HTR-8/SVneo (cell line): ENCODE measurements around the gene EPHA6.
"Not testable (repeated sequence)": the region's sequence is repeated elsewhere in the genome, so short reads cannot be mapped to it uniquely, and the experiment has no call there.

Experiments
- DNase-seq: peaks from one replicate; pipeline ENCODE4 v3.0.0; 2011; ENCODE audit warnings: low spot score, mixed read lengths; ENCODE audit not compliant: insufficient read length
- FAIRE-seq: peaks from 2 replicates; lab custom pipeline; 2011; peaks lifted over from hg19 to GRCh38; lab: Jason Lieb, UNC

Gene EPHA6

DNA sequence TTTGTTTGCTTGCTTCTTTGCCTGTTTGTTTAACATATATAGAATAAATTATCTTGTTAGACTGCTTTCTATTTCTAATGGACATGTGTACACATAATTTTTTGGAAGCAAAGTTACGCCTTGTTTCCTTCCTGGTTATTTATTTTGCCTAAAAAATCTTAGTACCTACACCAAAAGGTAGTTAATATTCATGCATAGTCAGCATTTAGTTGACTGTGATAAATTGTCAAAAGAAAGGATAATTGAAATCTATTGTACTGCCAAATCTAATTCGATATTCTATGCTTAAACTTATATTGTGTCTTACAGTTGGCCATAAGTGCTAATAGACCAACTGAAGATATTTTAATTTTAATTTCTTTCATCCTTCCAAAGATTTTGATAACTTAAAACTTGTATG lies 716.3 kb downstream of the EPHA6 start:
- DNase-seq (no peak), FAIRE-seq (no peak)

DNA sequence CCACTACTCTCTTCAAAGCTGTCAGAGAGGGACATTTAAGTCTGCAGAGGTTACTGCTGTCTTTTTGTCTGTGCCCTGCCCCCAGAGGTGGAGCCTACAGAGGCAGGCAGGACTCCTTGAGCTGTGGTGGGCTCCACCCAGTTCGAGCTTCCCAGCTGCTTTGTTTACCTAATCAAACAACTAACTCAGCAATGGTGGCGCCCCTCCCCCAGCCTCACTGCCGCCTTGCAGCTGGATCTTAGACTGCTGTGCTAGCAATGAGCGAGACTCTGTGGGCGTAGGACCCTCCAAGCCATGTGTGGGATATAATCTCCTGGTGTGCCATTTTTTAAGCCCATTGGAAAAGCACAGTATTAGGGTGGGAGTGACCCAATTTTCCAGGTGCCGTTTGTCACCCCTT lies 733.2 kb downstream of the EPHA6 start:
- not testable (repeated sequence) for FAIRE-seq, DNase-seq

DNA sequence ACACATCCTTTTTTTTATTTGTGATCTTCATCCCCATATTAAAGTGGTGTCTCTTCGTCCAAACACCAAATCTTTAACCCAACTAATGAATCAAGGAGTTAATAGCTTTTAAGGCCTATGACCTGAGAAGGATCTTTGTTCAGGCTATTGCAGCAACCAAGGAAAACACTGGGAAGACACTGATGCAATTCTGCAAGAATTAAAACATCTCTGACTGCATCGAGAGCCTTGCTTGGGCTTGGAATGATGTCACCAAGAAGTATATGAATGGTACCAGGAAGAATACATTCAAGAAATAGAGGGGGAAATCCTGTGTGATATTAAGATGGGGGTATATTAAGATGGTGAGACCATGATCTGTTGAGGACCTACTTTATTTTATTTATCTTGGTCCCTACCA lies 736.0 kb downstream of the EPHA6 start:
- FAIRE-seq (no peak), DNase-seq (no peak)

DNA sequence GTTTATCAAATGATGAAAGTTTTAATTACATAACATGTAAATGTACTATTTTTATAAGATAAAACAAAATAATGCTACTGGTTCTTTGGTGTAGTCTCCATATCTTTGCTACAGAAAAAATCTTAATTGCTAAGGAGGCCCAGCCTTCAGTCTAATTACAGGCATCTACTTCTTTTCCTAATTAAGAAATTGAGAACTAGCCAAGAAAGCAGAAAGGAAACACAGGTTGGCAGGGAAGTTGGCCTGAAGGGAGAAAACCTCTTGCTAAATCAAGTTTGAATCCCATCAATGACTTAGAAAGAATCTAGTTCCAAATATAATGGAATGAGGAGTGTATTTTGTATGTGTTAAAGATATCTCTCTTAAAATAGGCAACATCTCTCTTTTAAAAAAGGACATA lies 737.8 kb downstream of the EPHA6 start:
- DNase-seq (no peak), FAIRE-seq (no peak)

DNA sequence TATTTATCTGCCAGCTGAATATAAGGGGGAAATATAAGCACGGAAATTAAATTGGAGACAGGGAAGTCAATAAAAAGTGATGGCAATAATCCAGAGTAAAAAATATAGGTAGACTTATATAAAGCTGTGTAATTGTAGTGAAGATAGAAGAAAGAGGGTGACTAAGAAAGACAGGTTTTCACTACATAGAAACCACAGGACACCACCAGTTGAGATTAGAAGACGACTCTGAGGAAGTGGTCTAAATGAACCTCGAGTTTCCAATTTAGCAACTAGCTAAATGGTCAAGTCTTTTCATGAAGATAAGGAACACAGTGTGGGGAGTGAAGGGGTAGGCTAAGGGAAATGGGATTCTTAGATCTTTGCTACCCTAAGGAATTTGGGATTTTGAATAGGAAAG lies 761.3 kb downstream of the EPHA6 start:
- FAIRE-seq = no peak
- DNase-seq = no peak

DNA sequence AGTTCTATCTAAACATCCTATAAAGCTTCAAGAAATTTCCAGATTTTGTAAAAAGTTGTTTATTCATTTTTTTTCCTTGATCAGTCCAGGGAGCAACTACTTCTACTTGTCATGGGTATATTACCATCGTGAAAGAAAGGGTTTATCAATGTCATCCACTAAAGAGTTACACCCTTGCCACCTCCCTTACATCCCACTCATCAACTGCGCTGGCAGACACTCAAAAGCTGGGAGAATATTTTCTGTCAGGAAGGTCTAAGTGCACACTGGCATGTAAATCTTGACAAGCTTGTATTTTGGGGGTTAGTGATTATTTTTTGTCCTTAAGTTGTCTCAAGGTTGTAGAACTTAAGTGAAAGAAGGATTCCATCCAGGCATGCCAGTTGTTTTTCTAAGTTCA lies 761.8 kb downstream of the EPHA6 start:
- no peak for FAIRE-seq

DNA sequence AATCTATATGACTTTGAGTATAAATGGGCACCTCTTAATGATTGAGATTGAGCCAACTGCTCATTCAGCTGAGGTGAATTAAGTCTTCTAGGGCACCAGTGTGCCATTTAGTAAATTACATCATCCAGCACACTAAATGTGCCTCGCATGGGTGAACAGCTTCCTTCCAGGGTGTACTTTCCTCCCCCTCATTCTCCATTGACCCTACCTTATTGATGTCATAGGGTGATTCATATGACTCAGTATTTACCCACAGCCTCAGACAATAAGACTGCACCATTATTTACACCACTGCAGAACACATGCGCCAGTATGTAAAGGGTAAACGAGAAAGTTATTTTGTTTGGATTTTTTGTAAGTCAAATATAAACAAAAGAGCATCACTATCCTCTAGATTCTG lies 765.0 kb downstream of the EPHA6 start:
- FAIRE-seq (no peak), DNase-seq (no peak)

More for the DNA sequence above, 761.8 kb downstream of the EPHA6 start:
- DNase-seq = no peak

DNA sequence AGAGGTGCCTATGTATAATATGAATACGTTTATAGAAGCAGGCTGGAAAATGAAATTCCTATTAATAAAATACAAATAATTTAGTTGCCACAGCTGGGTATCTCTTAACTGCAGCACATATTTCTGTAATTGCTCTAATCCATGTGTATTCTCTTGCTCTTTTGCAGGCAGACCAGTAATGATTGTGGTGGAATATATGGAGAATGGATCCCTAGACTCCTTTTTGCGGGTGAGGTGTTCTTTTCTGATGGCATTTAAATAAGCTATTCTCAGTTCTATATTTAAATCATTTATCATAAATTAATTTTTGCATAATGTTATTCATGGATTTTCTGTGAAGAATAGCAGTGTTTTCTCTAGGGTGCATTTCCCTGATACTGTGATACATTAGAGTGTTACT lies 796.2 kb downstream of the EPHA6 start:
- FAIRE-seq = no peak
- DNase-seq = no peak

DNA sequence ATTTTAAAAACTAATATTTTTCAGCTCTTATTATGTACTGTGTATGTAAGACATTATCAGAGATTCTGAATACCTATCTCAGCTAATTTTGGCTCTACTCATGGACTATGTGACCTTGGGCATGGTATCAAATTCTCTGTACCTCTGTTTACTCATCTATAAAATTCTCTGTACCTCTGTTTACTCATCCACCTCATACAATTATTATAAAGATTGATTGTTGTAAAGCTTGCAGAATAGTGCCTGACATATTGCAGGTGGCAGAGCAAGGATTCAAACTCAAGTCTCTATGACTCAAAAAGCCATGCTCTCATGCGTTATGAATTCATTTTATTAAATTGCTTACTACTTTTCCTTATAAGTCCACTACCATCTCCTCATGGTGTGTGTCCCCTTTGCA lies 798.2 kb downstream of the EPHA6 start:
- no peak for FAIRE-seq

DNA sequence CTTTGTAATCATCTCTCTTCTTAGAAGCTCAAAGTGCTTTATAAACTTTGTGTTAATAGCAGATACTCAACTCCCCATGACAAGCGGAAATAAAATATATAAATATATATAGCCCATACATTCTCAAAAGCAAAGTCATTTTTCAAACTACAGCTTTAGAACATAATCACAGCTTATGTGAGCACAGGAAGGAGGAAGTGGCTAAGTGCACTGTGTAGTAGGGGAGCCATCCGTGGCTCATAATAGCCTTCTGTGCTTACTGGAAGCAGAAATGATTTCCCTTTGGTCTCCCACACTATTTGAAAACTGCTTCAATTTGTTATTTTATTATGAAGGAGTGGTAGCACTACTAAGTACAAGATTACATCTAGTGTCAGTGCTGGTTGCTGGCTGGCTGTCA lies 798.7 kb downstream of the EPHA6 start:
- FAIRE-seq (no peak), DNase-seq (no peak)

More for the DNA sequence above, 798.2 kb downstream of the EPHA6 start:
- no peak for DNase-seq

DNA sequence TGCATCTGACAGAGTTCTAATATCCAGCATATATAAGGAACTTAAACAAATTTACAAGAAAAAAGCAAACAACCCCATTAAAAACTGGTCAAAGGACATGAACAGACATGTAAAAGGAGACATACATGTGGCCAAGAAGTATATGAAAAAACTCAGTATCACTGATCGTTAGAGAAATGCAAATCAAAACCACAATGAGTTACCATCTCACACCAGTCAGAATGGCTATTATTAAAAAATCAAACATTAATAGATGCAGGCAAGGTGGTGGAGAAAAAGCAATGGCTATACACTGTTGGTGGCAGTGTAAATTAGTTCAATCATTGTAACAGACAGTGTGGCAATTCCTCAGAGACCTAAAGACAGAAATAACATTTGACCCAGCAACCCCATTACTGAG lies 806.1 kb downstream of the EPHA6 start:
- DNase-seq, FAIRE-seq: not testable (repeated sequence)

DNA sequence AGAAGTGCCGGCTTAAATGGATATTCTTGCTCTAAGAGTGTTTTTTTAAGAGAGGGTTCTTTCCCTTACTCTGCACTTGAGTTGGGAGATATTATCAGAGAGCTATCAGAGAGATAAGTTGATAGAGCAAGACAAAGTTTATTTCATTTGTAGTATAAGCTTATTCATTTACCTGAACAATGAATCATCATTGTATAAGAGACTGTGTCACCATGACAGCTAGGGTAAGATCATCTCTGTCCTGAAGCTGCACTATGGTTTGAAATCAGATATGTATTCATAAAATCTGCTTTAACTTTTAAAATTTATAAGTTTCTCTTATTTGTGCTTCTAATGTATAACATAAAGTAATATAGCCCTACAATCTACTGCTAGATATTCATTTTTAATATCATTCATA lies 822.1 kb downstream of the EPHA6 start:
- no peak for FAIRE-seq
- DNase-seq = no peak

DNA sequence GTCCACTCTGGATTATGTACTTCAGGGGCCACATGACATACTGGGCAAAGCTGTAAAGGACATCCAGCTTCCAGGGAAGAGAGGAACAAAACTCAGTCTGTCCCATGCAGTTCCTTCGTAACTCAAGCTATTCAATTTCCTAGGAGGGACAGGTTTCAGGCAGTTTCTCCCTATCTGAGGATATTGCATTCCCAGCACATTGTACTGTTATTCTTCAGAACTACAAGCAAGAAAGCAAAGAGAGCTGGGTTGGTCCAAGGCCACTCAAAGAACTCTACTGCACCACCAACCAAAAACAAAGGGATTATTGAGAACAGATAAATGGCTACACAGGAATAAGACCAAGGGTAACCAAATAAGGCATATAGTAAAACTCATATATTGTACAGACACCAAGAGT lies 832.5 kb downstream of the EPHA6 start:
- DNase-seq (no peak), FAIRE-seq (no peak)

DNA sequence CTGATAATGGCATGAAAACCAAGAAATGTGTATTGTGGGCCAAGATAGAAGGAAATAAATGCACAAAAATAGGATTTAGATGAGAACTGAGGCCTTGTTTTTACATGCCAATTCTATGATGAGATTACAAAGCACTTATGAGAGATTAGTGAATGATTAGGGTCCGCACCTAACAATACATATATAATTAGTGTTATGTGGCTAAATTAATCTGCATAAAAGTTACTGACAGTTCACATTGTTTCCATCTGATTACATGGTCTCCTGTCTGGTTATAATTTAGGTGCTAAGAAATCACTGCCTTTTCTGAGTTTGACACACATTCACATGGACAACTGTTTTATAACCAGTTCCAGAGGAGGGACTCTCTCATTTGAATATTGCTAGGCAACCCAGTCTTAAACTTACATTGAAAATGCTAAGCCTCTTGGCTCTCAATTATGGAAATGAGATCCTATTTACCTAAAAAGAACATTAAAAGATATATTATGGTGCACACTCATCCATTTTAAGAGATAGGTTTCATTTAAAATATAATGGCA lies 833.1 kb downstream of the EPHA6 start:
- FAIRE-seq = no peak

DNA sequence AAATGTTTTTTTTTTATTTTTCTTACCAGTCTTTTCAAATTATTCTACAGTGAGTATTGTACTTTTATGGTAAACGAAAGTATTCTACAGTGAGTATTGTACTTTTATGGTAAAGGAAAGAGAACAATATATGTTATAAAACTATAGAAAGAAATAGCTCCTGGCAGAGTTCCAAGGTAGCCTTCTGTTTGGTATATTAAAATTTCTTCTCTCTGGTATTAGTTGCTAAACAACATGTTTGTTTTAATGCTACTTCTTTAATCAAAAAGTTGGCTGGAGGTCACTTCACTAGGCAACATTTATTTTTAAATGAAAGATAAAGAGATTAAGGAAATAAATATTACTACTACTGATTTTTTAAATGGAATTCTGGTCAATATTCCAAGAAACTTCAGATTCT lies 841.6 kb downstream of the EPHA6 start:
- no peak for FAIRE-seq
- DNase-seq = no peak

More for the DNA sequence above, 833.1 kb downstream of the EPHA6 start:
- no peak for DNase-seq

DNA sequence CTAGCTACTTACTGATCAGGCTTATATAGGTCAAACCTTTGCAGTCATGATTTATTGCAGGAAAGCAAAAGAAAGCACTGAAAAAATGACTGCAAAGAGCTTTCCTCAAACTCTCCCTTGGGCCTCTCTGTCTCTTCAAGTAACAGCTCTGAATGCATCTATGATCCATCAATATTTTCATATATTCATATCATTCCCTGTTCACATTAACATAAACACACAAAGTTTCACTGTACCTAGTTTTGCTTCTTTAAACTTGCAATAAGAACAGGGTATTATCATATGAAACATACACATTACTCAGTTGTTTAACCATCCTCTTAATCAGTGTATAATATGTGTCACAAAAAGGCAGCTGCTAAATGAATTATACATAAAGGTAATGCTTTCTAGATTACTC lies 842.2 kb downstream of the EPHA6 start:
- DNase-seq = no peak
- no peak for FAIRE-seq

DNA sequence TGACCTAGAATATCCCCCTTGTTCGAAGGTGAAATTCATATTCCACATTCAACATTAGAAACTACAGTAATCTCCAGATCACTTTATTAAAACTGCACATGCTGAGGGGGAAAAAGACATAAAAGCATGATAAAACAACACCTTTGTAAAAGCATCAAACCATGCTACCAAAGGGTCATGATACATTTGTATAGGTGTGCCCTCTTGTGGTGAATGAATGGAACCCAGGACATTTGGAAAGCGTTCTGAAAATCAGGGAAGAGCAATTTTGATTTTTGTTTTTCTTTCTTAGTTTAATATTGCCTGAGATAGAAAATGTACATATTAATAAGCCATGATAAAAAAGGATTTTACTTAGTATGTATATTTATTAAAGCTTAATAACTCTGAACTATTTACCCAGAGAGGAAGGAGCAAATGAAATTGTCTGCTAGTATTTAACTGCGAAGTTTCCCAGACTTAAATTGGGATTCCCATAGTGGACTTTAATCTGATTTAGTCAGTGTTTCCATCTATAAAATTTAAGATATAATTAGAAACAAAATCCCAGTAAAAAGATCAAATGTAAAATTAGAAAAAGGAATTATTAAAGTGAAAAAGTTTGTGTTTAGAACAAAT lies 844.4 kb downstream of the EPHA6 start:
- DNase-seq (peak; percentile 3), FAIRE-seq (peak; percentile 62)

DNA sequence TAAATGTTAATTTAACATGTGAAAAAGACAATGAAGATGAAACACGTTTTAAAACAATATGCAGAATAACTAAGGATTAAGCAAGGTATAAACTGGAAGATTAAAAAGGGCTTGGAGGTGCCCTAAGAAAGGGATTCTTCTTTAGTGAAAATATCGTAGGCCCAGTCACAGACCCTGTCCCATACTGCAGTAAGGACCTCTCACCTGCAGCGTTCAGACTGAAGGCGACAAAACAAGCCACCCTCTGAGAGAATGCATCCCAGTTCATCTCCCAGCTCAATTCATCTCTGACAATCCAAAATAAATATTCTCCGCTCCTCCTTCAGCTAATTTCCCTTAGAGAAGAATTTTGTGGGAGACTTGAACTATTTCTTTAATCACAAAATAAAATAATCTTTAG lies 847.9 kb downstream of the EPHA6 start:
- DNase-seq (no peak), FAIRE-seq (no peak)

DNA sequence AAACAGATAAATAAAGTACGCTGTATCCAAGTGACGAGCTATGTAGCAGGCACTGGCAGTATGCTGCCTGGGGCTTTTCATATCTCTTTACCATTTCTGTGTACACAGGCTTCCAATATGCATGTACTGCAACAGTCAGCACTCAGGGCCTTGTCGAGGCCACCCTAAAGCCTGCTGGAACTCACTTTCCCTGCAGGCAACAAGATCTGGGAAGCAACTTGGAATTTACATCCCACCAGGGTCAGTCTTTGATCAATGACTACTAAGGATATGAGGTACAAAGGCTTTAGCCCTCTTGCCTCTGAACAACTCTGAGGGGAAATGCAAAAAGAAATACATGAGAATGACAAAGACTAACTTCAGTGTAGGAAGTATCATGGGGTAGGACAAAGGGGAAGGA lies 848.4 kb downstream of the EPHA6 start:
- DNase-seq (no peak), FAIRE-seq (no peak)

DNA sequence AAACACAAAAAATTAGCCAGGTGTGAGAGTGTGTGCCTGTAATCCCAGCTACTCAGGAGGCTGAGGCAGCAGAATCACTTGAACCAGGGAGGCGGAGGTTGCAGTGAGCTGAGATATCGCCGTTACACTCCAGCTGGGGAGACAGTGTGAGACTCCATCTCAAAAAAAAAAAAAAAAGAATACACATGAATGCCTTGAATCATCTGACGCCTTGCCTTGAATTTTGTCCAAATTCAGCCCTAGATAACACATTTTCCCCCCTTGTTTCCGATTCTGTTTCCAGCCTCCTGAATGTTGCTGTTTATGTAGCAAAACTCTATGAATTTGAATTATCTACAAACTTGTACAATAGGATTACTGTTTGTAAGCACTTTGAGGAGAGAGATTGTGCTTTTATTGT lies 851.5 kb downstream of the EPHA6 start:
- FAIRE-seq (no peak), DNase-seq (no peak)

DNA sequence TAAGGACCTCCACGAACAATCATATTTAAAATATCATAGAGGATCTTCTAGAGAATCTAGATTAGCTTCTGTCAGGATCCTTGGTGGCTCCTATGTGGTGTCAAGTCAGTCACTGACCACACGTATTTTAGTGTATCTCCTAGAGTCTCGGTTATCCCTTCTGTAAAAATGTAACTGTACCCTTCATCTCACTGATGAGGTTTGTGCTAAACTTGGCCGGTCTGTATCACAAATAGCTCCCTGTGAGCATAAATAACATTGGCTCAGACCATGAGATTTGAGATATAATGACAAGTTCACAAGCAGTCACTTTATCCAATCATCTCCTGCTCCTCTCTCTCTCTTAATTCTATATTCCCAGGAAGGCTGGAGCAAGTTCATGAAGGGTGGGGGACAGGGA lies 856.6 kb downstream of the EPHA6 start:
- DNase-seq (no peak), FAIRE-seq (no peak)

DNA sequence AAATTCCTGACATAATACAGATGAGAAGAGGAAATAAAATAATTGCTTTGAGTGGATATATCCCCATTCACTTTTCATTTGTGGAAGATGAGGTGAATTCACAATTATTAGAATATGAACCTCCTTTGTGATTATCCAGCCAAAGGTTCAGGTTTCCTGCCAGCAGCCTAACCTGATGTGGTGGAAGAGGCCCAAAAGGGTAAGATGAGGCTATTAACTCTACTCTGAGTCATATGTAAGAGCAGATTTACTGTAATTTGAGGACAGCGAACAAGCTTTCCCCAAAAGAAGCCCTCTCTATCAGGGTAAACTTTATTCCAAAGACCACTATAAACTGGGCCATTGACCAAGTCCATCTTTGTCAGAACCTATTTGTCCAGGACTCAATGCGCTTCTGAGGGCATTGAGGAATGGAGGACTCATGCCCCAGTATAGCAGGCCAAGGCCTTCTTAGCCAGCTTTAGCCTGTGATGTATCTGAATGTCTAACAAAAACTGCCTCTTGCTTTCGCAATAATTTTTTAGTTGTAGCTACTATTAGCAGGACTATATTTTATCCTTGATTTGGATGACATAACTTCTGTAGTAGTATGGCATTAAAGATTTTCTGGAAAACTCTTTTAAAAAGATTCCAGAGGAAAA lies 859.1 kb downstream of the EPHA6 start:
- DNase-seq (no peak), FAIRE-seq (no peak)
